Fibroblast of skin of back (primary cell): ENCODE data around the gene IQCN.

ENCODE experiments used
- DNase-seq: peaks from one replicate; pipeline ENCODE4 v3.0.0-alpha.2; 2013

Gene IQCN

GRCh38 chr19:18265582-18265981 lies 8.7 kb downstream of the IQCN start:
- DNase-seq = no peak

- no peak for DNase-seq
Observed at GRCh38 chr19:18264971-18265540, 9.2 kb downstream of the IQCN start.

GRCh38 chr19:18264137-18264854 lies 10.0 kb downstream of the IQCN start:
- no peak for DNase-seq

DNA sequence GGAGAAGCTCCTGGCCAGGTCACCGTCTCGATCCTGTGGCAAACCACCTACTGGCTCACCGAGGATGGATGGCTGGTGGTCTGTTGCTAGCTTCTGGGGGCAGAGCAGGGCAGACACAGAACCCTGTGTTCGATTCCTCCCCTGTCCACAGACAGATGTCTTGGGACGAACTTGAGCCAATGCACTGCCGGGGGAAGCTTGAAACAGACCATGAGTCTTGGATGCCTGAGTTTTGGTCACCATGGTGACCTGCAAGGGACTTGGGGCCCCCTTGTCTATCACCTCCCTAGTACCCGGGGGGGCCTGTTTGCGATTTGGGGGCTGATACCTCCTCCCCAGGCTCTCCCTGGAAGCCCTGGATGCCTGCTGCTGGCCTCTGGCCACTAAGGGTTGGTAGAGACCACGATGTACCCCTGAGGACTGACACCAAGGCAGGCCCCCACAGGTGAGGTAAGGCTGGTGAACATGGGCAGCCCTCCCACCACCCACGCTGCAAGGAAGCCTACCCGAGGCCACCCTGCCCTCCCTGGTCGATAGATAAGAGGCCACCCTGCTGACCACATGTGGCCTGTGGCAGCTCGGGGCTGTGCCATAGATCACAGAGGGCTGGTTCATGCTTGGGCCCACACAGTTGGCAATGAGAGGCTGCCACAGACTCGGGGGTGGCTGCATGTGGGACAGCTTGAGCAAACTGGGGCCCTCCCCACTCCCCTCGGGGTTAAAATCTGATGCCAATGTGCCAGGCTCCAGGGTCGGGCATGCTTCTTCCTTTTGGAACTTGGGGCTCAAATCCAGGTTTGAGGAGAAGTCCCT lies 10.7 kb downstream of the IQCN start:
- DNase-seq = no peak

- DNase-seq = no peak
Observed at GRCh38 chr19:18262917-18263316, 11.3 kb downstream of the IQCN start.

GRCh38 chr19:18262144-18262543 lies 12.1 kb downstream of the IQCN start:
- DNase-seq = no peak

GRCh38 chr19:18261474-18261873 lies 12.8 kb downstream of the IQCN start:
- DNase-seq = no peak

DNA sequence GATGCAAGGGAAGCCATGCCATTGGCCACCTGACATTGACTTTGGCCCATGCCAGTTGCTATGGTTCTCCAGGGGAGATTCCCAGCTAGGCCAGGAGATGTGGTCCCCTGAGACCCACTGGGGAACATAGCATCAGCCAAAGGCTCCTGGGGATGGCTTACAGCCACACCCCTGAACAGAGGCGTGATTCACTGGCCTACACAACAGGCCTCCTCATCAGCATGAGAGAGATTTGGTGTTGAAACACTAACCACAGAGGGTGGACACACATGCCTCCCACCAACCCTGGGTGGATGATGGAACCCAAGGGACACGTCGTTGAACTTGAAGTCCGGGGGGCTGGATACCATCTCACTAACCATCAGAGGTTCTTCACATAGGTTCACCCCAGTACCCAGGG lies 14.4 kb downstream of the IQCN start:
- DNase-seq = no peak

- DNase-seq = no peak
Observed at GRCh38 chr19:18257503-18258470, 16.5 kb downstream of the IQCN start.

DNA sequence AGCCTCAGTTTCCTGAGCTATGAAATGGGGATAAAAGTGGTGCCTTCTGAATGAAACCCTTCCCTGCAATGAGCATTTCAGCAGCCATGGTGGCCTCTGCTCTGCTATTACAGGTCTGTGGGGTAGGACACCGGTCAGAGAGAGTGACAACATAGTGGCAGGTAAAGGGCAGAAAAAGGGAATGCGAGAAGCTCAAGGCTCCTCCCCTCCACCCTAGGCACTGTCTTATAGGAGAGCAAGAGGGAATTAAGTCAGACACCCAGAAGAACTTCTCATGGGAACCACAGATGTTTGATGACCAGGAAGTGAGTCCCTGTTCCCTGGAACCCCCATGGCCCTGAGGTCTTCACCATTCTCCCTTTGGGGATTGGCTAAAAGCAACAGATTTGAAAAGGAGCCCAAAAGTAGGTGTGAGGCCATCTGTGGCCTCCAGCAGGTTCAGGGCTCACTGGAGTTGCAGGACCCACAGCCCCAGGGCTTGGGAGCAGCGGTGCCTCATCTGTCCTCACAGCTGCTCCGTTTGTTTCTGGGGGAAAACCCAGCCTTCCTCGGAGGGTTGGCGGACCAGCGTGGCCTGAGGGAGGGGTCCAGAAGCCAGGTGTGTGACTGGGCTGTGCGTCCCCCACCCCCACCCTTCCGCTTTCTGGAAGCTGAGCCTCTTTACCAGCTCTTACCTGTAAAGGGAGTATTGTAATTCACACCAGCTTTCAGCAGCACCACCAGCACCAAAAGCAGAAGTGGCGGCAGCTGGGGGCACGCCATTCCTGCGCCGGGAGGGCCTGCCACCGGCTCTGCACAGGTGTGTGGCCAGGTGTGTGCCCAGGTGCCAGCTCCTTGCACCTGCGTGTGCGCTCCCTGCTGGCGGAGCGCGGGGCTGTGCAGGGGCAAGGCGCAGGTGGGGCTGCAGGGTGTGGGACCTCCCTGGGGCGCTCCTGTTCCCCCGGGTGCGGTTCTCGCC lies 19.4 kb downstream of the IQCN start:
- no peak for DNase-seq

DNA sequence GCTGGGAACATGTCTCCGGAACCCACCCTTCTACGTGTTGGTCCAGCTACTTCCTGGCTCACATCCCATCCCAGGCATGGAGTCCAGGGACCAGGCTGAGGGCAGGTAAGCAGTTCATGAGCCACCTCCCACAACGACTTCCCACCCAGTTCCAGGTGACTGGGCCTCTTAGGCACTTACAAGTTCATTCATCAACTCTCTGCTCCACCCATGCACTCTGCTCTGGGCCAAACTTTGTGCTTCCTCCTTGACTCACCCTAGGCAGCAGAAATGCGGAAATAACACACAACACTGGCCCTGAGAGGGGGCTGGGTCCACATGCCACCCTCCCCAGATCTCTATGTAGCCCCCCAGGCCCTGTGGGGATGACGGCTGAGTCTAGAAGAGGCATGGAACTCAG lies 20.5 kb downstream of the IQCN start:
- DNase-seq = no peak

- no peak for DNase-seq
Observed at GRCh38 chr19:18253130-18253529, 21.1 kb downstream of the IQCN start.

GRCh38 chr19:18252370-18252717 lies 21.9 kb downstream of the IQCN start:
- DNase-seq = no peak

DNA sequence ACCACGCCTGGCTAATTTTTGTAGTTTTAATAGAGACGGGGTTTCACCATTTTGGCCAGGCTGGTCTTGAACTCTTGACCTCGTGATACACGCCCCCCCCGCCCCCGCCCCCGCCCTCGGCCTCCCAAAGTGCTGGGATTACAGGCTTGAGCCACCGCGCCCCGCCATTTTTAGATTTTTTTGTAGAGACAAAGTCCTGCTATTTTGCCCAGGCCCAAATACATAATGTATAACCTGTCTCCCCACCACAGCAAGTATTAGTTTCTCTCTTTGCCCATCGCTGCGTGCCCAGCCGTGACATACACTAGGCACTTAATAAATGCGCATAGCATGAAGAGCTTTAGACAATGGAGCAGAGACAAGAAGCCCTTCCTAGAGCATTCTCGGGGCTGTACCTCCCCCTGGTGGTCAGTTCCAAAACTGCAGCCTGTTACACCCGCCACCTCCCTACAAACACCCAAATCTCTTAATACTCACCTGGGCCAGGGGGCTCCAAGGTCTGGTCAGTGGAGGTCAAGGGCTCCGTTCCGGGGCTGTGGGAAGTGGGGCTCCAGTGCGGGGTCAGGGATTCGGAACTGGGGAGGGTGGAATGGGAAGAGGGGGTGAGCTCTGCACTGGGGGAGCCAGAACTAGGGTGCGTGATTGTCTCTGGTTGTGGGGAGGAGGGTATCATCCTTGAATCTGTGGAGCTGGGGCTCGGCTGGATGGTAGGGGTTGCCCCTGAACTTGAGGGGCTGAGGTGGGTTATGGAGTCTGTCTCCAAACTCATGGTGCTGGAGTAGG lies 22.5 kb downstream of the IQCN start:
- peak; percentile 52 for DNase-seq

- no peak for DNase-seq
Observed at GRCh38 chr19:18249834-18250233, 24.4 kb downstream of the IQCN start.

DNA sequence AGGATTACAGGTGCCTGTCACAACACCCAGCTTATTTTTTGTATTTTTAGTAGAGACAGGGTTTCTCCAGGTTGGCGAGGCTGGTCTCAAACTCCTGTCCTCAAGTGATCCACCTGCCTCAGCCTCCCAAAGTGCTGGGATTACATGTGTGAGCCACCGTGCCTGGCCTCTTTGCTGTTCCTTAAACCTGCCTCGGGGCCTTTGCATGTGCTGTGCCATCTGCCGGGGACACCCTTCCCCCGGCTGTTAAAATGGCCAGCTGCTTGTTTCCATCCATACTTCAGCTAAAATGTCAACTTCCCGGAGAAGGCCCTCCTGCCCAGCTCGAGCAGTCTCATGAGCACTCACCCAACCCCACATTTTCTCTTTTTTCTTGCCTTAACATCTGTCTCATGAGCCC lies 29.0 kb downstream of the IQCN start:
- no peak for DNase-seq

GRCh38 chr19:18239303-18239702 lies 34.9 kb downstream of the IQCN start:
- DNase-seq = no peak

DNA sequence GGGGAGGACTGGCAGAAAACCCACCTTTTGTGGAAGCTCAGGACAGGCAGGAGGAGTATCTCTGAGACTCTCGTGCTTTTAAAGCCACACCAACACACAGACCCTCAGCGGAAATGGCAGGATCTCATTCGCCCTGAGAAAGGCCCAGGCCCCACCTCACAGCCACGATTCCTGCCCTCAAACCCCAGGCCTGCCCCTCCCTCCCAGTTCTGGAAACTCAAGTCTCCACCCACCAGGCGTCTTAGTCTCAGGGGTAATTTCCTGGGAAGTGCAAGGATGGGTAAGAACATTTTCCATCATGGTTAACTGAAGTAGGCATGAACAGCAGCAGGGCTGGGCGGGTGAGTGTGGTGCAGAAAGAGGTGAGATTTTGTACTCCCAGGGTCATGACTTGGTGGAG lies 40.1 kb downstream of the IQCN start:
- no peak for DNase-seq

DNA sequence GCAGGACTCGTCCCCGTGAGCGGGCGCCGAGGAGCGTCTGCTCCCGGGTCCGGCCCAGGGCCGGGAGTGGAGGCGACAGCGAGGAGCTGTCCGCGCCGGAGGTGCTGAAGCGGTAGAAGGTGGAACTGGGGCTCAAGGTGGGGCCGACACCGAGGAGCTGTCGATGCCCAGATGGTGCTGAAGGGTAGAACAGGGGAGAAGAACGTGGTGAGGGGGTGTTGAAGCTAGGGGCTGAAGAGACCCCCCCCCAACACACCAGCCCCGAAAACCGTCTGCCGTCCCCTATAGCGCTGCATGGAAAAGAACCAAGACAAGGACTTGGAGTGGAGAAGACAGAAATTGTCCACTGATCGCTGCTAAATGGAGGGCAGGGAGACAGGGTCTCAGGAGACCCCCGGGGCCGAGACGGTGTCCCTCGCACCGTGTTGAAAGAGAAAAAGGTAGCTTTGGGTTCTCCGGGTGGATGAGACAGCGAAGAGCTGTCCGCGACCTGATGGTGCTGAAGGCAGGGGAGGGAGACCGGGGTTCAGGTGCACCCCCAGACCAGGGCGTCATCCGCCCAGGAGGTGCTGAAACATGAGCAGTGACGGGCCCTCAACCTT lies 40.9 kb downstream of the IQCN start:
- peak; percentile 40 for DNase-seq

- DNase-seq = no peak
Observed at GRCh38 chr19:18232540-18233223, 41.6 kb downstream of the IQCN start.
